GM12864 (cell line): ENCODE data around the gene WDR48.

Source experiments
- DNase-seq: peaks from one replicate; pipeline ENCODE4 v3.0.0-alpha.2; 2011; ENCODE audit warnings: low read depth
- H3K4me3 ChIP-seq: 2 replicates; pipeline ENCODE4 v1.5.1; 2011; ENCODE audit warnings: mild to moderate bottlenecking, low read depth, low read length, control low read depth
- CTCF ChIP-seq: IDR thresholded peaks from 2 replicates; pipeline ENCODE4 v1.5.1; 2011; ENCODE audit warnings: low read depth, mild to moderate bottlenecking, moderate library complexity, low read length, control low read depth, inconsistent platforms; ENCODE audit errors: missing control alignments

WDR48 gene

DNA sequence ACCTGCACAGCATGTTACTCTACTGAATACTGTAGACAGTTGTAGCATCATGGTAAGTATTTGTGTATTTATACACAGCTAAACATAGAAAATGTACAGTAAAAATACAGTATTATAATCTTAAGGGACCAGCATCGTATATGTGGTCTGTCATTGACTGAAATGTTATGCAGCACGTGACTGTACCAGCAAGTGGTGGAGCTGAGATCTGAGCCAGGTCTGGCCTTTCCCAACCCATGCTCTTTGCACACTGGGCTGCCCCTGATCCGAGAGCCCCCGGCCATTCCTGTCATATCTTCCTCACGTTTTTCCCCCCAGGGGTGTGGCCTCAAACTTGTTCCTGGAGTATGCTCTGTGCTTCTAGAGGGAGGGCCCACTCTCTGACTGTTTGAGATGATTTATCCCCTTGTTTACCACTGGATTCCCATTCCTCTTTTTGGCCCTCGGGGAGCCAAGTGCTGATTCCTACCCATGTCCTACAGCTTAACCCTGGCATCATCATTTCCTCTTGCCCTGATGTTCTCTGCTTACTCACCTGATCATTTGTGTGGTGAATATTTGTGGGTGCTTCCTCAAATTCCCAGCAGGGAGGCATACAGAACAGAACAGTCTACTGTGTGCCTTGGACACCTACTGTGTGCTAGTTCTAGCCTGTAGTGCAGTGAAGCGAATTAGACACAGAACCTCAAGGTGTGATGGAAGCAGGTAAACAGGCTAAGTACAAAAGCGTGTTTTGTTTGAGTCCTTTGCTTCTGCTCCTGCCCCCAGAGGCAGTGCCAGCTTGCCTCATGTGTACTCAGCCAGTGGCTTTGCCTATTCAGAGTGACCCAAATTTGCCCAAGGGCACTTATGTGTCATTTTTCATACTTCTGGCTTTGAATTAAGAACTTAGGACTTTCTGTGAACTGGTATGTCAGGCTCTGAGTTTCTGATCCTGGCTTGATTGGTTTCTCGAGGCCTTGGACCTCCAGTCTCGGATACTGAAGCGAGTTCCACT is 80.6 kb downstream of the WDR48 start:
- no peak overlapping the region for H3K4me3 ChIP-seq
- no peak for TF ChIP-seq CTCF
- DNase-seq, result no peak

GRCh38 chr3:39133093-39133490 is 81.3 kb downstream of the WDR48 start:
- no peak for DNase-seq
- no peak for TF ChIP-seq CTCF
- H3K4me3 ChIP-seq, result no peak overlapping the region

GRCh38 chr3:39133822-39134221 is 82.0 kb downstream of the WDR48 start:
- DNase-seq, result no peak
- no peak for TF ChIP-seq CTCF
- no peak overlapping the region for H3K4me3 ChIP-seq

DNA sequence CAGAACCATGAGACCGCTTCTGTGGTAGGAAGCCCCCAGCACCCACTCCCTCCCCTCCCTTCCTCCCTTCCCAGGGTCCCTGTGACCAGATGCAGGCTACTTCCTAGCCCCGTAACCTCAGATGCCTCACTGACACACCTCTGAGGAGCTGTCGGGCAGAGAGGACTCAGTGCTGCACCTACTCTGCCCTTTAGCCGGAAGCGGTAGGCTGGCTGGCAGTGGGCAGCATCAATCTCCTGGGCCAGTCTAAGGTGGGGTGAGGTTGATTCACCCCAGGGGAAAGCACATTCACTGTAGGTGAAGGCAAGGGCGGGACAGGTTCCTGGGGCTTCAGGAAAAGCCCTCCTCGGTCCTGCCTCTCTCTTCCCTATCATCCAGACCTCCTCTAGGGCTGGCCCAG is 82.5 kb downstream of the WDR48 start:
- no peak overlapping the region for H3K4me3 ChIP-seq

DNA sequence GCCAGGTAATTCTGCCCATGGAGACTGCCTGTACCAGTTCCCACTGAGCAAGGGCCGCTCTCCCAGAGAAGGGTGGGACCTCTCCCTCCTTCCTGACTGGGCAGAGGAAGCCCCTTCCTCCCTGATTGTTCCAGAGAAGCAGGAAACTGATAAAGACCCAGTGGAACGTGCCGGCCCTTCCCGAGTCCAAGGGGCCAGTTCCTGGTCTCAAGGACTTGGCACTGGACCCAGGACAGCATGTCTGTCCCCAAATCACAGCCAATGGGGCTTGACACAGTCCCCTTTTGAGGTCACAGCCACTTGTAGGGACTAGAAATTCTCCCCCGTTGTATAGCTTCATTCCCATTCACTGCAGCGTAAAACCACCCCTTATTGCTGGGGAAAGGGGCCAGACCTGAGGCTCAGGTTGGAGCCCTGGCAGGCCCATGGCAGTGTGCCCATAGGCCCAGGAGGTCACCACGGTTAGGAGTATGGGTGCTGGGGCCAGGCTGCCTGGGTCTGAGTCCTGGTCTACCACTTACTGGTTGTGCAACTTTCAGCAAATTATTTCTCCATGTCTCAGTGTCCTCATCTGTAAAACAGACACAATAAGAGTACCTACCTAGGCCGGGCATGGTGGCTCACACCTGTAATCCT is 83.5 kb downstream of the WDR48 start:
- no peak for TF ChIP-seq CTCF

More for the DNA sequence above, 82.5 kb downstream of the WDR48 start:
- no peak for TF ChIP-seq CTCF
- no peak for DNase-seq

DNA sequence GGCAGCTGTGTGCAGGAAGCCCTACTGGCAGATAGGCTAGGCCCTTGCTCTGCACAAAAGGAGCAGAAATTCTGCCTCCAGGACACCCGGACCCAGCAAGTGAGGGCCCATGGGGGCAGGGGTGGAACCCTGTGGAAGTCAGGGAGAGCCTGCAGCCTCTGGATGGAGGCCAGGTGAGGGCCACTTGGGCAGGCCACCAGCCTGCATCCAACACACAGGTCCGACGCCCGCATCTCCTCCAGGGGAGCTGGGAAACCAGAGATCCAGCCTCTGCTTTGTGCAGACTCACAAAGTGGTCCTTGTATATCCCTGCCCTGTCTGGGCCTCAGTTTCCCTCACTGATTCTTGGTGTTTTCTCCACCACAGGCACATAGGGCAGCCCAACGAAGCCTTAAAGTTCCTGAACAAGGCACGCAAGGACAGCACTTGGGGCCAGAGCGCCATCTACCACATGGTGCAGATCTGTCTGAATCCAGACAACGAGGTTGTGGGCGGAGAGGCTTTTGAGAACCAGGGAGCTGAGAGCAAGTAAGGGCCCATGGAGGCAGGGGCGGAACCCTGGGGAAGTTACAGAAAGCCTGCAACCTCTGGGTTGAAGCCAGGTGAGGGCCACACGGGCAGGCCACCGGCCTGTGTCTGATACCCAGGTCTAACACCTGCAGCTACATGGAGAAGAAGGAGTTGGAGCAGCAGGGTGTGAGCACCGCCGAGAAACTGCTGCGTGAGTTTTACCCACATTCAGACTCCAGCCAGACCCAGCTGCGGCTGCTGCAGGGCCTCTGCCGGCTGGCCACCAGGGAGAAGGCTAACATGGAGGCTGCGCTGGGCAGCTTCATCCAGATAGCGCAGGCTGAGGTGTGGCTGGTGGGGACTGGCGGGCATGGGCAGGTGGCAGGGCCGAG is 85.0 kb downstream of the WDR48 start:
- TF ChIP-seq CTCF, result no peak
- DNase-seq, result no peak
- no peak overlapping the region for H3K4me3 ChIP-seq

More for the DNA sequence above, 83.5 kb downstream of the WDR48 start:
- DNase-seq, result no peak
- no peak overlapping the region for H3K4me3 ChIP-seq
